CD4-positive, alpha-beta T cell treated with Interleukin-6 for 4 hours (primary cell): ENCODE data around the gene DENND1A.

Experiments
- DNase-seq: peaks from one replicate; pipeline ENCODE4 v3.0.0-alpha.2; 2020; ENCODE audit warnings: mixed read lengths

DENND1A gene

GRCh38 chr9:123478160-123478559 is 451.8 kb downstream of the DENND1A start:
- no peak for DNase-seq

GRCh38 chr9:123475407-123475806 is 454.5 kb downstream of the DENND1A start:
- DNase-seq = no peak

- DNase-seq = no peak
These were observed 456.9 kb downstream of the DENND1A start for GRCh38 chr9:123472862-123473614.

- DNase-seq = no peak
These were observed 457.9 kb downstream of the DENND1A start for GRCh38 chr9:123471843-123472570.

- no peak for DNase-seq
These were observed 458.7 kb downstream of the DENND1A start for GRCh38 chr9:123470991-123471770.

GRCh38 chr9:123470121-123470782 is 459.7 kb downstream of the DENND1A start:
- no peak for DNase-seq

GRCh38 chr9:123469282-123469681 is 460.6 kb downstream of the DENND1A start:
- DNase-seq = no peak

GRCh38 chr9:123468541-123468940 is 461.4 kb downstream of the DENND1A start:
- no peak for DNase-seq

- no peak for DNase-seq
These were observed 464.6 kb downstream of the DENND1A start for GRCh38 chr9:123465304-123465703.

- DNase-seq = no peak
These were observed 469.8 kb downstream of the DENND1A start for GRCh38 chr9:123460091-123460490.

- no peak for DNase-seq
These were observed 472.3 kb downstream of the DENND1A start for GRCh38 chr9:123457583-123457982.

- DNase-seq = no peak
These were observed 473.9 kb downstream of the DENND1A start for GRCh38 chr9:123456011-123456410.

- no peak for DNase-seq
These were observed 474.7 kb downstream of the DENND1A start for GRCh38 chr9:123455187-123455586.

GRCh38 chr9:123454361-123454760 is 475.6 kb downstream of the DENND1A start:
- DNase-seq = no peak

GRCh38 chr9:123453831-123454321 is 476.1 kb downstream of the DENND1A start:
- no peak for DNase-seq

GRCh38 chr9:123453076-123453667 is 476.8 kb downstream of the DENND1A start:
- DNase-seq = no peak

GRCh38 chr9:123450996-123451395 is 478.9 kb downstream of the DENND1A start:
- no peak for DNase-seq

- no peak for DNase-seq
These were observed 479.7 kb downstream of the DENND1A start for GRCh38 chr9:123450098-123450770.

GRCh38 chr9:123447934-123448646 is 481.8 kb downstream of the DENND1A start:
- DNase-seq = no peak

- DNase-seq = no peak
These were observed 483.8 kb downstream of the DENND1A start for GRCh38 chr9:123445981-123446610.

GRCh38 chr9:123445116-123445515 is 484.8 kb downstream of the DENND1A start:
- DNase-seq = no peak
